ENCODE results near the gene PRKN.

PRKN gene

GRCh38 chr6:162289972-162290371 lies 437.6 kb downstream of the PRKN start:
- Histone ChIP-seq H3K9ac (ENCODE audit: low read depth, low read length) (no peak overlapping the region), H3K27me3 (ENCODE audit: insufficient read depth, low read length, poor library complexity) (no peaks in the 10 kb centered on the region), H3K79me2 (ENCODE audit: insufficient read depth, low read length) (no peaks in the 10 kb centered on the region), H3K27ac (ENCODE audit: low read length) (no peak overlapping the region), H2AFZ (ENCODE audit: low read depth, low read length) (no peak overlapping the region), H4K20me1 (ENCODE audit: insufficient read depth, low read length) (no peaks in the 10 kb centered on the region), H3K4me1 (ENCODE audit: insufficient read depth, low read length) (no peaks in the 10 kb centered on the region), H3K4me3 (ENCODE audit: low read depth in 1 of 2, low read length in 2 of 2) (no peak overlapping the region), H3K36me3 (ENCODE audit: insufficient read depth, low read length) (no peaks in the 10 kb centered on the region), H3K4me2 (ENCODE audit: insufficient read depth, low read length) (no peak overlapping the region), H3K9me3 (ENCODE audit: insufficient read depth, low read length, severe bottlenecking) (no peaks in the 10 kb centered on the region)
- DNase-seq (no peak), ATAC-seq (ENCODE audit: insufficient read depth, low read depth) (no peak)
- TF ChIP-seq CTCF (IDR thresholded peaks at IDR 0.05; ENCODE audit: borderline replicate concordance, extremely low read depth, low read length, poor library complexity, severe bottlenecking) (no peak), EZH2 (IDR thresholded peaks at IDR 0.05; ENCODE audit: borderline replicate concordance, low read depth, low read length, severe bottlenecking) (no peak)

GRCh38 chr6:162273986-162274385 lies 453.6 kb downstream of the PRKN start:
- H3K79me2 ChIP-seq (ENCODE audit: insufficient read depth, low read length): no peaks in the 10 kb centered on the region
- H3K9ac ChIP-seq (ENCODE audit: low read depth, low read length): no peak overlapping the region
- no peaks in the 10 kb centered on the region for H3K27me3 ChIP-seq (ENCODE audit: insufficient read depth, low read length, poor library complexity)
- H3K4me1 ChIP-seq (ENCODE audit: insufficient read depth, low read length): no peaks in the 10 kb centered on the region
- no peak for TF ChIP-seq EZH2 (IDR thresholded peaks at IDR 0.05; ENCODE audit: borderline replicate concordance, low read depth, low read length, severe bottlenecking)
- no peak for TF ChIP-seq CTCF (IDR thresholded peaks at IDR 0.05; ENCODE audit: borderline replicate concordance, extremely low read depth, low read length, poor library complexity, severe bottlenecking)
- ATAC-seq (ENCODE audit: insufficient read depth, low read depth): no peak
- DNase-seq: no peak
- H3K36me3 ChIP-seq (ENCODE audit: insufficient read depth, low read length): no peaks in the 10 kb centered on the region
- H3K4me2 ChIP-seq (ENCODE audit: insufficient read depth, low read length): no peak overlapping the region
- H3K27ac ChIP-seq (ENCODE audit: low read length): no peak overlapping the region
- H3K4me3 ChIP-seq (ENCODE audit: low read depth in 1 of 2, low read length in 2 of 2): no peak overlapping the region
- H4K20me1 ChIP-seq (ENCODE audit: insufficient read depth, low read length): no peaks in the 10 kb centered on the region
- no peaks in the 10 kb centered on the region for H3K9me3 ChIP-seq (ENCODE audit: insufficient read depth, low read length, severe bottlenecking)
- no peak overlapping the region for H2AFZ ChIP-seq (ENCODE audit: low read depth, low read length)

- Histone ChIP-seq H3K4me2 (ENCODE audit: insufficient read depth, low read length) (no peak overlapping the region), H3K9ac (ENCODE audit: low read depth, low read length) (no peak overlapping the region), H3K4me1 (ENCODE audit: insufficient read depth, low read length) (no peaks in the 10 kb centered on the region), H4K20me1 (ENCODE audit: insufficient read depth, low read length) (no peaks in the 10 kb centered on the region), H3K36me3 (ENCODE audit: insufficient read depth, low read length) (no peaks in the 10 kb centered on the region), H3K27ac (ENCODE audit: low read length) (no peak overlapping the region), H3K27me3 (ENCODE audit: insufficient read depth, low read length, poor library complexity) (no peaks in the 10 kb centered on the region), H2AFZ (ENCODE audit: low read depth, low read length) (no peak overlapping the region), H3K79me2 (ENCODE audit: insufficient read depth, low read length) (no peaks in the 10 kb centered on the region), H3K4me3 (ENCODE audit: low read depth in 1 of 2, low read length in 2 of 2) (no peak overlapping the region), H3K9me3 (ENCODE audit: insufficient read depth, low read length, severe bottlenecking) (no peaks in the 10 kb centered on the region)
- TF ChIP-seq EZH2 (IDR thresholded peaks at IDR 0.05; ENCODE audit: borderline replicate concordance, low read depth, low read length, severe bottlenecking): no peak
- TF ChIP-seq CTCF (IDR thresholded peaks at IDR 0.05; ENCODE audit: borderline replicate concordance, extremely low read depth, low read length, poor library complexity, severe bottlenecking): no peak
- ATAC-seq (ENCODE audit: insufficient read depth, low read depth) (no peak), DNase-seq (no peak)
These were observed 455.6 kb downstream of the PRKN start for GRCh38 chr6:162271922-162272321.

- Histone ChIP-seq H3K4me2 (ENCODE audit: insufficient read depth, low read length) (no peak overlapping the region), H3K4me3 (ENCODE audit: low read depth in 1 of 2, low read length in 2 of 2) (no peak overlapping the region), H4K20me1 (ENCODE audit: insufficient read depth, low read length) (no peaks in the 10 kb centered on the region), H2AFZ (ENCODE audit: low read depth, low read length) (no peak overlapping the region), H3K4me1 (ENCODE audit: insufficient read depth, low read length) (no peaks in the 10 kb centered on the region), H3K9ac (ENCODE audit: low read depth, low read length) (no peak overlapping the region), H3K27ac (ENCODE audit: low read length) (no peak overlapping the region), H3K36me3 (ENCODE audit: insufficient read depth, low read length) (no peaks in the 10 kb centered on the region), H3K9me3 (ENCODE audit: insufficient read depth, low read length, severe bottlenecking) (no peaks in the 10 kb centered on the region), H3K27me3 (ENCODE audit: insufficient read depth, low read length, poor library complexity) (no peaks in the 10 kb centered on the region), H3K79me2 (ENCODE audit: insufficient read depth, low read length) (no peaks in the 10 kb centered on the region)
- DNase-seq (no peak), ATAC-seq (ENCODE audit: insufficient read depth, low read depth) (no peak)
- no peak for TF ChIP-seq CTCF (IDR thresholded peaks at IDR 0.05; ENCODE audit: borderline replicate concordance, extremely low read depth, low read length, poor library complexity, severe bottlenecking)
- TF ChIP-seq EZH2 (IDR thresholded peaks at IDR 0.05; ENCODE audit: borderline replicate concordance, low read depth, low read length, severe bottlenecking): no peak
These were observed 456.6 kb downstream of the PRKN start for GRCh38 chr6:162270966-162271365.

Data from DND-41 (cell line).